NT2/D1 (cell line): Measurements from ENCODE around the gene NCAN.

ENCODE experiments used
- SUZ12 ChIP-seq: IDR thresholded peaks from 2 replicates; pipeline ENCODE4 v1.6.1; 2011; ENCODE audit not compliant: insufficient read length, insufficient read depth; ENCODE audit errors: extremely low read depth
- YY1 ChIP-seq: IDR thresholded peaks from 2 replicates; pipeline ENCODE4 v1.6.1; 2011; ENCODE audit not compliant: insufficient read length, insufficient read depth

- TF ChIP-seq YY1 (no peak), SUZ12 (no peak)
Observed at GRCh38 chr19:19167612-19168011, 44.1 kb upstream of the NCAN start.
